Gastroesophageal sphincter (tissue), 4 donors: ENCODE measurements around the gene KMT2D. TPM values are rescaled to one million over a fixed set of nuclear protein-coding genes. Genes with fewer than 3 reads are reported as not detected.

Experiments
- ATAC-seq: fragments of 150-250 bp; one replicate; pipeline ENCODE4 v1.9.1; 2016; ENCODE audit warnings: mild to moderate bottlenecking, moderate library complexity
- H3K27ac ChIP-seq, 4 donors: fragments of 200-600 bp; sonication (generic) in 3 of 4; 1 replicate in 3 of 4; 2 replicates in 1 of 4; pipeline ENCODE4 v1.5.1; 2016 to 2019
- H3K27me3 ChIP-seq: fragments of 200-600 bp; sonication (generic); one replicate; pipeline ENCODE4 v1.5.1; 2019
- H3K36me3 ChIP-seq, 2 donors: fragments of 200-600 bp; sonication (generic); one replicate each; pipeline ENCODE4 v1.5.1; 2019; ENCODE audit warnings: control low read depth in 1 of 2
- H3K4me1 ChIP-seq, 3 donors: fragments of 200-600 bp; sonication (generic); 1 replicate in 2 of 3; 2 replicates in 1 of 3; pipeline ENCODE4 v1.5.1; 2016 to 2019; ENCODE audit warnings: control low read depth in 2 of 3
- H3K4me3 ChIP-seq, 2 donors: fragments of 200-600 bp; sonication (generic); one replicate each; pipeline ENCODE4 v1.5.1; 2019; ENCODE audit warnings: mild to moderate bottlenecking in 1 of 2, moderate library complexity in 1 of 2
- H3K9me3 ChIP-seq, 3 donors: fragments of 200-600 bp; sonication (generic); one replicate each; pipeline ENCODE4 v1.5.1; 2017 to 2019; ENCODE audit warnings: control low read depth in 2 of 3
- EP300 ChIP-seq: sonication (generic); formaldehyde crosslinking; IDR thresholded peaks from one replicate; pipeline ENCODE4 v1.6.1; 2017; ENCODE audit warnings: antibody characterized with exemption, mild to moderate bottlenecking
- POLR2A ChIP-seq, 2 donors: fragments of 450-650 bp; IDR thresholded peaks; one replicate each; pipeline ENCODE4 v1.6.1; 2017; ENCODE audit warnings: antibody characterized with exemption in 2 of 2, mild to moderate bottlenecking in 2 of 2, moderate library complexity in 1 of 2
- POLR2AphosphoS5 ChIP-seq: sonication (generic); formaldehyde crosslinking; IDR thresholded peaks from one replicate; pipeline ENCODE4 v1.6.1; 2017; ENCODE audit warnings: antibody characterized with exemption
- WGBS, 2 donors: methylation state at CpG; one replicate each; pipeline ENCODE4 v1.1.5; 2018; ENCODE audit warnings: low coverage in 1 of 2; 5-methylcytosine and 5-hydroxymethylcytosine counted together
- total RNA-seq, 4 donors: library from RNA; depleted of rRNA; stranded (reverse); fragments of >200 nt; gene quantifications; one replicate each; pipeline ENCODE4 v1.1.0, GENCODE V29; 2016
- TF ChIP-seq, protein P1 (sequence below), 4 experiments: fragments of 200-600 bp in 2 of 4; fragments of 450-650 bp in 2 of 4; sonication (generic) in 1 of 4; IDR thresholded peaks; one replicate each; pipeline ENCODE4 v1.5.1; 2017 to 2019; ENCODE audit warnings: antibody characterized with exemption in 4 of 4, mild to moderate bottlenecking in 2 of 4, moderate library complexity in 2 of 4

KMT2D gene
- total RNA-seq, 4 donors from 2014 or later: 23.6 to 75.0 (median 53.8) TPM

DNA sequence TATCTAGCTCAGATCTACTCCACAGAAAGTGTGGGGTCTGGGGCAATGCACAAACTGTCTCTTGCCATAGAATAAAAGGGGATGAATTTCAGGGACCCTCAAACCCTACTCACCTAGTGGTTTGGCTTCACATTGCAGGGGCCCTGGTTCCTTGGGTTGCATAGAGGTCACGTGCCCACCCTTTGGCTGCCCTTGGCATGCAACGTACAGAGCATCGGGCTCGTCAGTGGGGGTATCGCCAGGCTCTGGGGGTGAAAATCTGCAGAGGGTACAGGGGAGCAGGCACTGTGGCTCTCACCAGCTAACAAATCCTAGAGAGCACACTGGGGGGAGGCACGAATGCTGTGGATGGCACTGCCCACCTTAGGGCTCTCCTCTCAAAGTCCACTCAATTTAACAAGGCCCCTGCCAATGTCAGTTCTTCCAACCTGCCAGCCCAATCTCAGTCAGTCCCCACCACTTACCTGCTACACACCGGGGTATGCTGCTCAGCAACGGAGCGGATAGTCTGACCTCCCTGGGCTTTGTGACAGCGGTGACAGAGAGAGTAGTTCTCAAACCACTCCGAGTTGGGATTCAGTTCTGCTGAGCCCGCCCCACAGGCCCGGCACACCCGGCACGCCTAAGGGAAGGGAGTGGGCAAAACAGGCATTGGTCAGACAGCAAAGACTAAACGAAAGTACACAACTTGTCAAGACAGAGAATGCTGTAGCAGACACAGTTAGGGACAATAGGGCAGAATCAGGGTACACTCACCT, 8.0 kb downstream of the KMT2D start:
- H3K27ac ChIP-seq: no peak overlapping the region

DNA sequence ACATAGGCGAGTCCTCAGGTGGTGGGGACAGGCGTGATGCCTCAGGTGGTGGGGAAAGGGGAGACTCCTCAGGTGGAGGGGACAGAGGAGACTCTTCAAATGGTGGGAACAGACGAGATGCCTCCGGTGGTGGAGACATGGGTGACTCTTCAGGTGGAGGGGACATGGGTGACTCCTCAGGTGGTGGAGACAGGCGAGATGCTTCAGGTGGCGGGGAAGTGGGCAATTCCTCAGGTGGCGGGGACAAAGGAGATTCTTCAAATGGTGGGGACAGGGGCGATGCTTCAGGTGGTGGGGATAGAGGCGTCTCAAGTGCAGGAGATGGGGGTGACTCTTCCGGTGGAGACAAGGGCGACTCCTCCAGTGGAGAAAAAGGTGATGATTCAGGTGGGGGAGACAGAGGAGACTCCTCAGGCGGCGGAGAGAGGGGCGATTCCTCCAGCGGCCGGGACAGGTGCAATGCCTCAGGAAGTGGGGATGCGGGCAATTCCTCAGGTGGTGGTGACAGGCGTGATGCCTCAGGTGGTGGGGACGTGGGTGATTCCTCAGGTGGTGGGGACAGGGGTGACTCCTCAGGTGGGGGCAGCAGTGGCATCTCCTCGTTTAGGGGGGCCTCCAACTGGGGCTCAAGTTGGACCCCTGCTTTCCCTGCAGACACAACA, 8.7 kb downstream of the KMT2D start:
- Histone ChIP-seq H3K27me3 (no peaks in the 10 kb centered on the region), H3K4me3 (no peak overlapping the region), H3K36me3 (peaks cover 0 to 85% of the 10 kb centered on the region in 2 donors), H3K27ac (no peak overlapping the region), H3K4me1 (peaks cover 0 to 29% (median 18%) of the 10 kb centered on the region in 3 donors), H3K9me3 (no peaks in the 10 kb centered on the region)
- TF ChIP-seq, protein P1, sequence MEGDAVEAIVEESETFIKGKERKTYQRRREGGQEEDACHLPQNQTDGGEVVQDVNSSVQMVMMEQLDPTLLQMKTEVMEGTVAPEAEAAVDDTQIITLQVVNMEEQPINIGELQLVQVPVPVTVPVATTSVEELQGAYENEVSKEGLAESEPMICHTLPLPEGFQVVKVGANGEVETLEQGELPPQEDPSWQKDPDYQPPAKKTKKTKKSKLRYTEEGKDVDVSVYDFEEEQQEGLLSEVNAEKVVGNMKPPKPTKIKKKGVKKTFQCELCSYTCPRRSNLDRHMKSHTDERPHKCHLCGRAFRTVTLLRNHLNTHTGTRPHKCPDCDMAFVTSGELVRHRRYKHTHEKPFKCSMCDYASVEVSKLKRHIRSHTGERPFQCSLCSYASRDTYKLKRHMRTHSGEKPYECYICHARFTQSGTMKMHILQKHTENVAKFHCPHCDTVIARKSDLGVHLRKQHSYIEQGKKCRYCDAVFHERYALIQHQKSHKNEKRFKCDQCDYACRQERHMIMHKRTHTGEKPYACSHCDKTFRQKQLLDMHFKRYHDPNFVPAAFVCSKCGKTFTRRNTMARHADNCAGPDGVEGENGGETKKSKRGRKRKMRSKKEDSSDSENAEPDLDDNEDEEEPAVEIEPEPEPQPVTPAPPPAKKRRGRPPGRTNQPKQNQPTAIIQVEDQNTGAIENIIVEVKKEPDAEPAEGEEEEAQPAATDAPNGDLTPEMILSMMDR (IDR thresholded peaks at IDR 0.05): no peak
- no peak for TF ChIP-seq POLR2A (IDR thresholded peaks at IDR 0.05)
- TF ChIP-seq POLR2AphosphoS5: no peak
- TF ChIP-seq EP300: no peak
- WGBS, 2 donors: 76 to 83% methylated on average over 16 to 17 of the region's 20 CpGs
- no peak for ATAC-seq

More for the DNA sequence above, 8.0 kb downstream of the KMT2D start:
- Histone ChIP-seq H3K4me1 (peaks cover 0 to 37% (median 25%) of the 10 kb centered on the region in 3 donors), H3K9me3 (no peaks in the 10 kb centered on the region), H3K4me3 (no peak overlapping the region), H3K27me3 (no peaks in the 10 kb centered on the region), H3K36me3 (peaks cover 0 to 78% of the 10 kb centered on the region in 2 donors)
- 64% methylated on average over 4 of the region's 16 CpGs; no CpG with 5 or more reads in 1 of the 2 donors for WGBS, 2 donors
- no peak for ATAC-seq
- TF ChIP-seq EP300 (no peak), POLR2A (IDR thresholded peaks at IDR 0.05) (no peak), POLR2AphosphoS5 (no peak)
- TF ChIP-seq, protein P1 (IDR thresholded peaks at IDR 0.05): no peak

DNA sequence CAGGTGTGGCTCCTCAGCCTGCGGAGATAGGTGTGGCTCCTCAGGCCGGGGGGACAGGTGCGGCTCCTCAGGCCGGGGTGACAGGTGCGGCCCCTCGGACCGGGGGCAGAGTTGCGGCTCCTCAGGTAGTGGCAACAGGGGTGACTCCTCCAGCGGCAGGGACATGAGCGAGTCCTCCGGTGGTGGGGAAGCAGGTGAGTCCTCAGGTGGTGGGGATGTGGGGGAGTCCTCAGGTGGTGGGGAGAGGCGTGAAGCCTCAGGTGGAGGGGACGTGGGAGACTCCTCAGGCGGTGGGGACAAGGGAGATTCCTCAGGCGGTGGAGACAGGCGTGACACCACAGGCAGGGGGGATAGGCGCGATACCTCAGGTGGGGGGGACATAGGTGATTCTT, 9.2 kb downstream of the KMT2D start:
- Histone ChIP-seq H3K27ac (no peak overlapping the region), H3K4me3 (no peak overlapping the region), H3K9me3 (no peaks in the 10 kb centered on the region), H3K4me1 (peaks cover 0 to 24% (median 12%) of the 10 kb centered on the region in 3 donors), H3K27me3 (no peaks in the 10 kb centered on the region), H3K36me3 (peaks cover 0 to 91% of the 10 kb centered on the region in 2 donors)
- ATAC-seq: no peak
- 74 to 80% methylated on average over 1 to 4 of the region's 18 CpGs for WGBS, 2 donors
- TF ChIP-seq EP300 (no peak), POLR2AphosphoS5 (no peak), POLR2A (IDR thresholded peaks at IDR 0.05) (no peak)
- TF ChIP-seq, protein P1 (IDR thresholded peaks at IDR 0.05): no peak

DNA sequence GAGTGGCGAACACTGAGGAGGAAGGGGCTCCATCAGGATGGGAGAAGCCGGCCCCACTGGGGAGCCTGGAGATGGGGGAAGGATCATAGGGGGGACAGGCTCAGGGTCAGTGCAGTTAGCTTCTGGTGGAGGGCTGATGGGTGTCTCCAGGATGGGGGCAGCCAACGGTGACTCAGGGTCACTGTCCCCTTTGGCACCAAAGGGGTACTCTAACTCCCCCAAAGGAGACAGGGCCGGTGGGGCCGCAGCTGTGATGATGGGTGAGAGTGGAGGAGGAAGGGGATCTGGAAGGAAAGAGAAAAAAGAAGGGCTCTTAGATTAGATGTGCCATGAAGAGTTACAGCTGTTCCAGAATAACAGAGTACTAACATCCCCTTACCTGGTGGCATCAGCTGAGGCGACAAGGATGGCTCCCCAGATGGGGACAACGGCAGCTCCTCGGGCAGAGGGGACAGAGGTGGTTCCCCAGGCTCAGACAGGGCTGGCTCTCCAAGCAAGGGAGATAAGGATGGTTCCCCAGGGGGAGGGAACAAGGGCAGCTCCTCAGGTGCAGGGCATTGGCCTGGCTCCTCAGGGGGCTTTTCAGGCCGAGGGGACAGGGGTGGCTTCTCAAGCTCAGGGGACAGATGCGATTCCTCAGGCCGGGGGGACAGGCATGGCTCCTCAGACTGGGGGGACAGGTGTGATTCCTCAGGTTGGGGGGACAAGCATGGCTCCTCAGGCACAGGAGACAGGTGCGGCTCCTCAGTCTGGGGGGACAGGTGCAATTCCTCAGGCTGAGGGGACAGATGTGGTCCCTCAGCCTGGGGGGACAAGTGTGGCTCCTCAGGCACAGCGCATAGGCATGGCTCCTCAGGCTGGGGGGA, 9.9 kb downstream of the KMT2D start:
- WGBS, 2 donors: 74 to 84% methylated on average over 6 to 8 of the region's 13 CpGs
- no peaks in the 10 kb centered on the region for H3K27me3 ChIP-seq
- peaks cover 0 to 18% (median 8%) of the 10 kb centered on the region in 3 donors for H3K4me1 ChIP-seq
- TF ChIP-seq POLR2AphosphoS5 (no peak), POLR2A (IDR thresholded peaks at IDR 0.05) (no peak), EP300 (no peak)
- TF ChIP-seq, protein P1 (IDR thresholded peaks at IDR 0.05): no peak
- no peak overlapping the region for H3K27ac ChIP-seq
- H3K36me3 ChIP-seq: peaks cover 0 to 97% of the 10 kb centered on the region in 2 donors
- H3K4me3 ChIP-seq: no peak overlapping the region
- H3K9me3 ChIP-seq: no peaks in the 10 kb centered on the region
- ATAC-seq: no peak
